Activated CD4-positive, CD25-positive, alpha-beta regulatory T cell treated with anti-CD3 and anti-CD28 coated beads, Interleukin-2, amount 50 U/mL, for 16 hours (primary cell): ENCODE data around the gene RAB14.
"Not testable (repeated sequence)": the region's sequence is repeated elsewhere in the genome, so short reads cannot be mapped to it uniquely, and the experiment has no call there.

Experiments used
- DNase-seq: peaks from one replicate; pipeline ENCODE4 v3.0.0-alpha.2; 2020; ENCODE audit warnings: low read depth, low spot score

RAB14 gene

DNA sequence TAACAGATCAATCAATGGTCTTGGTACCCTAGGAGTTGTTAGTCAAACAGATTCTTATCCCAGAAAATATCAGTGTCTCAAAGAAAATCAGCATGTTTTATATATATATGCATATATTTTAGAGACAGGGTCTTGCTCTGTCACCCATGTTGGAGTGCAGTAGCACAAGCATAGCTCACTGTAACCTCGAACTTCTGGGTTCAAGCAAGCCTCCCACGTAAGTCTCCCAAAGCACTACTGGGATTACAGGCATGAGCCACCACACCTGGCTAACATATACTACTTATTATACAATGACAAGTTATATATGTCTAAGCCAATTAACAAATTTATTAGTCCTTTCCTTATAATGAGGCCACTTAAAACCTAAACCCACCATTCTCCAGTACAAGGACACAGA lies 10.4 kb downstream of the RAB14 start:
- DNase-seq, result no peak

DNA sequence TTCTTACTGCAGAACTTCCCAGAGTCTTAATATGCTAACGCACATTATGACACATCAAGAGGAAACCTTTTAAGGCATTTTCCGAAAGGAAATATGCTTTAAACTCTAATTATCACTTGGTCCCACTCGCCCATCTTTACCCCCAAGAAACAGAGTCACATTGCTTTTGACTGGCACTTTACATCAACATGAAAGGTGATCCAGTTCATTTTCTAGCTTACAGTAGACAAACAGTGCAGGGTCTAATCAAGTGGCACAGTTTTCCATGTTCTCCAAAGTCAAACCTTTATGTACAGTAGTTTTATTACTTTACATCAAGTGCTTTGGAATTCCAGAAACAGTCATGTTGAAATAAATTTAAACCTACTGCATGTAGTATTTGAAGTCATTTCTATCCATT lies 12.0 kb downstream of the RAB14 start:
- DNase-seq, result no peak

- DNase-seq, result no peak
Observed at GRCh38 chr9:121189006-121189405, 12.7 kb downstream of the RAB14 start.

DNA sequence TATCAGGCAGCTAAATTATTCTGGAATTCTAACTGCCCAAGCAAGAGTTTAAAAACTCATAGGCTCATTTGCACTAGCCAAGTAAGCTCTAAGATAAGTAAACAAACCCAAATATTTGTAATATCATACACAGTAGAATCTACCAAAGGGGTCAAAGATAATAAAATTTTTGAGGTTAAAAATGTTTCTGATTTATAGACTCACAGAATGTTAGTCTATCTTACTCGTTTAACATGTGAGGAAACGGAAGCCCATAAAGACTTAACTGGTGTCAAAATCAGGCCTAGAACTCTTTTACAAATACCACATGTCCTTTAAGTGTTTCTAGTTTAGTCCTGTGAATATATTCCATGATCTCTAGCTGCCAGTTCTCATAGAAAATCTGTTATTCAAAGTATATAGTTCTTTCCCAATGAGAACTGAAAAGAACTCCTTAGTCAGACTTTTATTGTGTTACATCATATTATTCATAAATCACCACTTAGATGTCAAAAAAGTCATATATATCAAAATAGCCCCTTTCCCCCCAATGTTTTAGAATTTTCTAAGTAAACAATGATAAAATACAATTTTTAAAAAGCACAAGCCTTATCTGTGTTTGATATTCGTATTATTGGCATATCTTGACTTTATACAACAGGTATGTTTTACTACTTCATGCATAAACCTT lies 13.9 kb downstream of the RAB14 start:
- no peak for DNase-seq

DNA sequence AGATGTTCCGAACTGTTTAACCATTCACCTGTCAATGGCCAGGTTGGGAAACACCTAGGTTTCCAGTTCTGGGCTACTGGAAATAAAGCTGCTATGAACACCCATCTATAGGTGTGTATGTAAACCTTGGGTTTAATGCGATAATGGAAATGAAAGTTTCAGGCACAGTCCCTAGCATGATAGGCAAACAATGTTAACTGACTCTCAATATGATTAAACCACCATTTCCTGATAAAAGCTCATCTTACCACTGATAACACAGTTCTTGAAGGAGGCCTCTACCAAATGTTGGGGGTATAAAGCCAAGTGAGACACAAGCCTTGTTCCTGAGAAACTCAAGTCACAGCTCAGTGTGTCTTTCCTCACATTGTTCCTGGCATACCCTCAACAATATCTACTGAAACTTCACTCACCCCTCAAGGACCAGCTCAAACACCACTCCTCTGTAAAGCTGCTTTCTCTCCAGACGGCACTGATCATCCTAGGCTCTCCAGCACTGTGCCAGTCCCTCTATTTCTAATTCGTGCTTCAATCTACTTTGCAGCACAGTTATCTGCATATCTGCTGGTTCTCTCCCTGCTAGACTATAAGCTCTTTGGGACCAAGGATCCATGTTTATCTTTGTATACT lies 15.8 kb downstream of the RAB14 start:
- no peak for DNase-seq

DNA sequence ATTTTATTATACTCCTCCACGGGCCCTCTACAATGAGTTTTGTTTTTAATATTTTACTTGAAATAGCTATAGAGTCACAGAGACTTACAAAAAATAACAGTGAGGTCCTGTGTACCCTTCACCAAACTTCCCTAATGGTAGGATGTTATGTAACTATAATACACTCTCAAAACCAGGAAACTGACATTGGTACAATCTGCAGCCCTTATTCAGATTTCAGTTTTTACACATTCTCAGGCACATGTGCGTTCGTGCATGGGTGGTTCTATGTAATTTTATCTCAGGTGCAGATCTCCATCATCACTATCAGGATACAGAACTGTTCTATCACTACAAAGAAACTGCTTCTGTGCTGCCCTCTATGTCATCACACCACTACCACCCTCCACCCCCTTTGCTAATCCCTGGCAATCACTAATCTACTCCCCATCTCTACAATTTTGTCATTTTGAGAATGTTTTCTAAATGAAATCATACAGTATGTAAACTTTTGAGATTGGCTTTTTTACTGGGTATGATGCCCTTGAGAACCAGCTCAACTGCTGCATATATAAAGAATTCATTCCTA lies 16.4 kb downstream of the RAB14 start:
- no peak for DNase-seq

GRCh38 chr9:121184463-121184862 lies 17.2 kb downstream of the RAB14 start:
- DNase-seq, result no peak

GRCh38 chr9:121183666-121184423 lies 17.8 kb downstream of the RAB14 start:
- DNase-seq, result no peak

DNA sequence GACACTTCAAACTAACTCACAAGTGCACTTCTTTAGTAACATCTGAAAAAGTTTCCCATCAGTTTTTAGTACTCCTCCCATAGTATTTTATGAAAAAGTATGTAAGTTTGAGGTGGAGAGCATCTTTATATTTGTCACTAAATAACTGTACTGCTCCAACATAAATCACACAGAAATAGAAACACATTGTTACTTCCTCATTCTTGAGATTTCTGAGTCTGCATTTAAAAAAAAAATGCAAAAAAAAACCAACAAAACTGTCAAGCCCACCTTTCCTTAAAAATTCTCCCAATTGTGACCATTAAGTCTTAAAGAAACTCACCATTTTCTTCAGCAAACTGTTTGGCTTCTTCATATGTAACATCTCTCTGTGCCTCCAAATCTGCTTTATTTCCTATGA lies 18.7 kb downstream of the RAB14 start:
- no peak for DNase-seq

- no peak for DNase-seq
Observed at GRCh38 chr9:121182101-121182836, 19.4 kb downstream of the RAB14 start.

DNA sequence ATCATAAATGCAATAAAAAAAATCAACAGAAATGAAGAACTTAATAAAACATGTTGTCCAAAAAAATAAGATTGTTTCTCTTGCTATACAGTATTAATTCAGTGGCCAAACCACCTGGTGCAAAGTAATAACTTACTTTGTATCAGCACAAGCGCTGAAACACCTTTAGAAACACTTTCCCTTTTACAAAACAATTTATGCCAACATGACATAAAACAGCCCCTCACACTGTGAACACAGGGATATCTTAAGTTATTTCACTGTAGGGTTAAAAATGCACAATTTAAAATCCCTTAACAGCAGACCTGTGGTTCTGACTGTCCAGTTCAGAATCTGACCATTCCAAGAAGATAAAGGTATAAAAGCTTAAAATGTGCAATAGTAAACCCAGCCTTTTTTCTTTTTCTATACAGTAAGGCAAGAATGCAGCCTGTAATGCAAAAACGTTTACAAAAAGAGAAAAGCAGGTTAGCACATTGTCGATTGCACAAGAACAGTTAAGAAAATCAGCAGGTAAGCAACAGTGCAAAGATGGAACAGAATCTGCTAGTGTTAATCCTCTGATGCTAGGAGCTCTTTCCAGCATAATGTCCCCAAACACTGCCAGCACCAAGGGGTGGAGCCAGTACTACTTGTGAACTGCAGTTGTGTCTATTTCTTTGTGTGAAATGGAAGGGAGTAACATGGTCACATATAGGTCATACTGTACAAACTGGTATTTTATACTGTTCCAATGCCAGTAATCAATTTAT lies 21.6 kb downstream of the RAB14 start:
- DNase-seq, result no peak

- not testable (repeated sequence) for DNase-seq
Observed at GRCh38 chr9:121179373-121179721, 22.3 kb downstream of the RAB14 start.

DNA sequence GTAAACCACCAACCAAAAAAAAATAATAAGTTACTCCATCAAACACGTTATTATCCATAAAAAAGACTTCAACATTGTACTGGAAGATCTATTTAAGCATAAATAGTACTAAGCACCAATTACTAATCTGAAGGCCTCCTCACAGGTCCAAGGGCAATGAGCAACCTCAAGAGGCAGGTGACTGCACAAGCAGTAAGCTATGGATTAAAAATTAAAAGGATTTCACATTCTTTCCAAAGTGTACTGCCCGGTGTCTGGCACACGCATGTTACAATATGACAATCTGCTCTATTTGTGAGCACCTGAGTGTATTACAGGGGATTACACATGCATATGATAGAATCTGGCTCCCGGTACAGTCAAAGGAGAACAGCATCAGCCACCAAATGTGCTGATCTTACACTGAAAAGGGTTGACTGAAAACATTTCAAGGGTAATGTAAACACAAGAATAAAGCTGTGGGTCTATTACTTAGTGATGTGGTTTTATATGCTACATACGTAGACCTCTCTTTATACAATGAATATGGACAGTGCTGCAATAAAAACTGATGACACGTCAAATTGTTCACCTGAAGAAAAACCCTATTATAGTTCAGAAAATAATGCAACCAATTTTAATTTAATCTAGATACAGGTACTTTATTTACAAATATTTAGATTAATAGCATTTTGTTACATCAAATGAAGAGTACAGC lies 22.8 kb downstream of the RAB14 start:
- DNase-seq, result no peak

DNA sequence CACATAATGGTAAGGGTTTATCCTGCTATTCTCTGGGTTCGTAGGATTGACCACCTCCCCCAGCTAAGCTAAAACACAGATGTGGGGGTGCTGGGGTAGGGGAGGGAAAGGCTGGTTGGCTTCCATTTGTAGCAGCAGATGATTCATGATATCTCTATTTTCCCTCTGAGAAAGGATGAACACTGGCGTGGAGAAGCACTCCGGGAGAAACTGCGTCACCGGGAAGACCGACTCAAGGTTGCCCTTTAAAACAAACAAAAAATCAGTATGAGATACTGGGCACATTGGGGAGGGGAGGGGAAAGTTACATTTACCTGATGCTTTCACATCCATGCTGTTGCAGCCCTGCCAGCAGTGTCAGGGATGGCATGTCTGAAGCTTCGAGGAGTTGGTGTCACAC lies 28.2 kb downstream of the RAB14 start:
- DNase-seq, result no peak

DNA sequence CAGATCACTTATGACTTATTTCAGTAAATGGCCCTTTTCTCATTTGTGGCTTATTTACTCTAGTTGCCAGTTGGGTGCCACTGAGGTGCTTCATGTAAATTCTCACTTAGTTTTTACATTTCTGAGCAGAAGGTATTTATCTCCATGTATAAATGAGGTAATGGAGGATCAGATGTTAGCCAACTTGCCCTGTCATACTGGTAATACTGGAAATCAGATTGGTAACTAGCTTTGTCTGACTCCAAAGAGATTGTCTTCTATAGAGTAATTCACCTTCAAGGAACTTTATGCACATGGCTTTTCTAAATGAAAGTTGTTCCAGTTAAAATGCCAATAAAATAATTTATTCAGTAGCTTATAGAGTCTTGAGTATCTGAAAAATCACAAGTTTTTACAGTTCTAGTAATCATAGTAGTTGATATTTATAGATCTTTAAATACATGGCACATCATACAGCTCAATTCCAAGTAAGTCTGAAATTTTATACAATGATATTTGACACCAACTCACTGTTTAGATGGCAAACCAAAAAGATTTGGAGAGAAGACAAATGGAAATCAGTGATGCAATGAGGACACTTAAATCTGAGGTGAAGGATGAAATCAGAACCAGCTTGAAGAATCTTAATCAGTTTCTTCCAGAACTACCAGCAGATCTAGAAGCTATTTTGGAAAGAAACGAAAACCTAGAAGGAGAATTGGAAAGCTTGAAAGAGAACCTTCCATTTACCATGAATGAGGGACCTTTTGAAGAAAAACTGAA lies 28.8 kb downstream of the RAB14 start:
- no peak for DNase-seq

GRCh38 chr9:121171236-121171635 lies 30.4 kb downstream of the RAB14 start:
- no peak for DNase-seq

DNA sequence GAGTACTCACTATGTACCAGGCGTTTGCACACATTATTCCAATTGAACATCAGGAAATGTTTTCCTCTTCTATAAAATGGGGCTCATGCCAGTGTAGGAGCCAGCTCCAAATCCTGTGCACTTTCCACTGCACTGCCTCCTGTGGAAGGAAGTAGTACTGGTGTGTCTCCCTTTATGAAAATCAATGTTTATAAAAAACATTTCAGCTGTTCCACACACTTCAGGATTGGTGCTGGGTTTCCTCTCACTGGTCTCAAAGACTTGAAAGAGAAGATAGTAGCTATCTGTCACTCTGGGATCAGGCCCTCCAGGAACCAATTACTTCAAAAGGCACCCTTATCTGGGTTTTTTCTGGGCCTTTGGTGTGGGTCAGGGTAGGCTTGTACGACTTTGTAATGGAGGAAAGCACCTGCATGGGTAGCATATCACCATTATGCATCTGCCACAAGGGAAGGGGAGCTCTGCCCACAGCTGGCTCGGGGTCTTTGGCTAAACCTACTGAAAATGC lies 32.5 kb downstream of the RAB14 start:
- DNase-seq, result no peak

GRCh38 chr9:121168052-121168451 lies 33.6 kb downstream of the RAB14 start:
- no peak for DNase-seq

DNA sequence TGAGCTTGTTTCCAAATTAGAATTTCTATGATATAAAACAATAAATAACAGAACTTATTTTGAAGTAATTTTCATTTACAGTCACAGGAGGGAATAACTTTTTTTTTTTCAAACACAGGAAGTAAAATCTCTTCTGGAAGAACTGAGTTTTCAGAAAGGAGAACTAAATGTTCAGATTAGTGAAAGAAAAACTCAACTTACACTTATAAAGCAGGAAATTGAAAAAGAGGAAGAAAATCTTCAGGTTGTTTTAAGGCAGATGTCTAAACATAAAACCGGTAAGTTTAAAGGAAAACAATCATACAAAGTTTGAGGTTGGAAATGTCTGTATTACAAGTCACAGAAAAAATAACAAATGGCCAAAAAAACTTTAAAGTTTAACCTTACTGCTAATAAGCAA lies 41.6 kb downstream of the RAB14 start:
- no peak for DNase-seq

GRCh38 chr9:121157939-121158338 lies 43.7 kb downstream of the RAB14 start:
- DNase-seq, result no peak
